K562 (cell line): ENCODE data around the gene ZNF687. TPM values are rescaled to one million over a fixed set of nuclear protein-coding genes. Genes with fewer than 3 reads are reported as not detected.

Source experiments
- ATAC-seq: fragments of 200-7000 bp; cut with Tn5 transposase; 3 replicates; pipeline ENCODE4 v1.9.1; 2020; ENCODE audit warnings: moderate library complexity
- BruUV-seq: library from RNA; stranded (reverse); fragments of 400-500 nt; replicated peaks from 2 replicates; lab custom pipeline; 2021; lab: Mats Ljungman, UMichigan
- CTCF ChIA-PET: fragments of 300-600 bp; formaldehyde crosslinking; extraction: SDS; loops from one replicate; lab custom pipeline; 2021; ENCODE audit warnings: low intra/inter-chr PET ratio; lab: Yijun Ruan, JAX
- POLR2A ChIA-PET: fragments of 300-600, 350-650 bp; sonication (Branson Sonifier 250); formaldehyde crosslinking; extraction: SDS; loops from one replicate; lab custom pipeline; 2021; ENCODE audit warnings: antibody characterized with exemption, inconsistent platforms; lab: Yijun Ruan, JAX
- DNase-seq, 4 experiments: peaks; one replicate each; pipeline versions ENCODE4 v3.0.0 to v3.0.0-alpha.2; 2011 to 2018; ENCODE audit warnings: low spot score in 3 of 4, mixed read lengths in 3 of 4; ENCODE audit errors: extremely low read depth in 1 of 4
- FAIRE-seq: peaks from 2 replicates; lab custom pipeline; 2011; peaks lifted over from hg19 to GRCh38; lab: Jason Lieb, UNC
- H2AFZ ChIP-seq: 2 replicates; pipeline ENCODE4 v1.6.0; 2011; ENCODE audit warnings: low read depth, low read length, control low read depth, inconsistent platforms
- H3K27ac ChIP-seq: fragments of 200-600 bp; 3 replicates; pipeline ENCODE4 v1.8.0; 2011; ENCODE audit warnings: low read depth, mild to moderate bottlenecking, control low read depth, inconsistent platforms, low read length, moderate library complexity, mixed read lengths; ENCODE audit errors: extremely low read depth
- H3K27me3 ChIP-seq, 2 experiments: fragments of 300-600 bp in 1 of 2; 2 replicates in 1 of 2; 3 replicates in 1 of 2; pipeline versions ENCODE4 v1.6.0 to v1.8.0; 2011; ENCODE audit warnings: inconsistent platforms in 2 of 2, low read length in 2 of 2, mild to moderate bottlenecking in 1 of 2, mixed read lengths in 1 of 2, moderate library complexity in 1 of 2; ENCODE audit not compliant: control insufficient read depth in 2 of 2, insufficient read depth in 2 of 2
- H3K36me3 ChIP-seq: fragments of 300-600 bp; 3 replicates; pipeline ENCODE4 v1.8.0; 2011; ENCODE audit warnings: mild to moderate bottlenecking, low read length, inconsistent platforms; ENCODE audit not compliant: control insufficient read depth, insufficient read depth
- H3K4me1 ChIP-seq, 2 experiments: fragments of 200-600 bp in 1 of 2; replicated peaks in 1 of 2; 2 replicates in 1 of 2; 3 replicates in 1 of 2; pipeline versions ENCODE4 v1.5.1 to v1.8.0; 2011; ENCODE audit warnings: inconsistent platforms in 2 of 2, low read length in 2 of 2, mild to moderate bottlenecking in 1 of 2, mixed read lengths in 1 of 2, moderate library complexity in 1 of 2; ENCODE audit not compliant: control insufficient read depth in 2 of 2, insufficient read depth in 2 of 2
- H3K4me2 ChIP-seq: 2 replicates; pipeline ENCODE4 v1.6.1; 2011; ENCODE audit warnings: low read length, control low read depth, inconsistent platforms, mixed read lengths; ENCODE audit not compliant: insufficient read depth
- H3K4me3 ChIP-seq: fragments of 200-600 bp; sonication (generic), shearing (Covaris generic); 2 replicates; pipeline ENCODE4 v1.5.1; 2016; ENCODE audit warnings: control low read depth, inconsistent platforms
- H3K79me2 ChIP-seq: fragments of 200-600 bp; 3 replicates; pipeline ENCODE4 v1.8.0; 2011; ENCODE audit warnings: low read length, inconsistent platforms; ENCODE audit not compliant: control insufficient read depth, insufficient read depth
- H3K9ac ChIP-seq, 2 experiments: 2 replicates each; pipeline versions ENCODE4 v1.6.0 to v1.6.1; 2011; ENCODE audit warnings: low read depth in 2 of 2, low read length in 2 of 2, control low read depth in 1 of 2, inconsistent platforms in 1 of 2, mild to moderate bottlenecking in 1 of 2, mixed read lengths in 1 of 2; ENCODE audit not compliant: insufficient read depth in 1 of 2
- H3K9me1 ChIP-seq: one replicate; pipeline ENCODE4 v1.6.0; 2011; ENCODE audit warnings: inconsistent platforms, mild to moderate bottlenecking, low read length, moderate library complexity; ENCODE audit not compliant: control insufficient read depth, insufficient read depth
- H3K9me3 ChIP-seq: replicated peaks from 2 replicates; pipeline ENCODE4 v1.5.1; 2011; ENCODE audit warnings: low read depth, low read length, inconsistent platforms; ENCODE audit not compliant: control insufficient read depth, insufficient read depth
- H4K20me1 ChIP-seq: replicated peaks from 2 replicates; pipeline ENCODE4 v1.6.1; 2011; ENCODE audit warnings: low read length, inconsistent platforms, mixed read lengths; ENCODE audit not compliant: control insufficient read depth, insufficient read depth
- BCOR ChIP-seq: fragments of 450-650 bp; IDR thresholded peaks from 2 replicates; pipeline ENCODE4 v1.6.1; 2016
- DDX20 ChIP-seq: fragments of 450-650 bp; IDR thresholded peaks from 2 replicates; pipeline ENCODE4 v1.6.1; 2016; ENCODE audit warnings: missing genetic modification characterization, low read depth, mild to moderate bottlenecking, missing compliant biosample characterization, moderate library complexity
- ELF2 ChIP-seq: fragments of 250-450 bp; sonication (Bioruptor Pico); IDR thresholded peaks from 2 replicates; pipeline ENCODE4 v1.5.0; 2021; ENCODE audit warnings: mild to moderate bottlenecking
- FOSL1 ChIP-seq: fragments of 200-800 bp; sonication (Bioruptor generic); conservative IDR thresholded peaks from 2 replicates; pipeline ENCODE4 v1.6.1; 2016; ENCODE audit warnings: missing genetic modification characterization, missing compliant biosample characterization
- HDAC1 ChIP-seq, 2 experiments: fragments of 450-650 bp; IDR thresholded peaks; 2 replicates each; pipeline ENCODE4 v1.6.1; 2016 to 2017; ENCODE audit warnings: inconsistent platforms in 1 of 2, mild to moderate bottlenecking in 1 of 2, moderate library complexity in 1 of 2
- IFI16 ChIP-seq: fragments of 250-450 bp; sonication (Bioruptor Pico); IDR thresholded peaks from 2 replicates; pipeline ENCODE4 v2.1.2; 2022; ENCODE audit warnings: mild to moderate bottlenecking, inconsistent platforms
- MTA2 ChIP-seq: fragments of 450-650 bp; IDR thresholded peaks from 2 replicates; pipeline ENCODE4 v1.6.1; 2016; ENCODE audit warnings: low read depth
- NFATC3 ChIP-seq: fragments of 450-650 bp; IDR thresholded peaks from 2 replicates; pipeline ENCODE4 v1.6.1; 2017; ENCODE audit warnings: mild to moderate bottlenecking
- POLR2A ChIP-seq: fragments of 450-650 bp; conservative IDR thresholded peaks from 2 replicates; pipeline ENCODE4 v1.6.1; 2016
- TARDBP ChIP-seq: fragments of 450-650 bp; IDR thresholded peaks from 2 replicates; pipeline ENCODE4 v1.6.1; 2016
- ZNF23 ChIP-seq: fragments of 250-450 bp; sonication (Bioruptor Pico); IDR thresholded peaks from 2 replicates; pipeline ENCODE4 v1.4.0; 2020; ENCODE audit warnings: mild to moderate bottlenecking
- ZNF431 ChIP-seq: sonication (generic); formaldehyde crosslinking; IDR thresholded peaks from 2 replicates; pipeline ENCODE4 v1.8.0; 2022; ENCODE audit warnings: mild to moderate bottlenecking, missing genetic modification reagents
- ZNF584 ChIP-seq: fragments of 200-800 bp; sonication (Bioruptor generic); IDR thresholded peaks from 2 replicates; pipeline ENCODE4 v1.6.1; 2016; ENCODE audit warnings: low read depth, mild to moderate bottlenecking, missing genetic modification characterization, missing compliant biosample characterization
- WGBS: fragments of 100-300 bp; shearing (Covaris generic); methylation state at CpG from one replicate; pipeline ENCODE4 v1.1.6; 2016; ENCODE audit warnings: low coverage, mixed read lengths; ENCODE audit not compliant: insufficient coverage; ENCODE audit errors: missing lambda C conversion rate; 5-methylcytosine and 5-hydroxymethylcytosine counted together
- in situ Hi-C: fragments of 300-500 bp; cut with MboI; formaldehyde crosslinking; loops from 4 replicates; pipeline ENCODE4 v1.15.0; 2018; ENCODE audit warnings: inconsistent platforms, mixed read lengths
- intact Hi-C: fragments of 100-400 bp; cut with micrococcal nuclease; formaldehyde crosslinking; loops from 2 replicates; pipeline ENCODE4 v1.14.2; 2022
- polyA plus RNA-seq, 8 experiments: library from polyadenylated mRNA; depleted of rRNA in 4 of 8; stranded (reverse) in 5 of 8; unstranded in 3 of 8; fragments of >200 nt; fragmentation: Nextera tagmentation in 2 of 8; fragmentation: Illumina TruSeq in 1 of 8; extraction: Ambion mirVana in 2 of 8; extraction: Trizol in 1 of 8; gene quantifications; 2 replicates each; pipeline versions ENCODE4 v1.2.1 to v1.2.3, GENCODE V29; 2011 to 2014; ENCODE audit warnings: inconsistent platforms in 1 of 8, missing spikeins in 1 of 8
- total RNA-seq, 7 experiments: library from RNA; depleted of rRNA in 6 of 7; stranded (reverse); fragments of >200 nt in 6 of 7; fragmentation: Illumina TruSeq in 2 of 7; extraction: Trizol in 2 of 7; gene quantifications; 2 replicates each; pipeline versions ENCODE4 v1.2.1 to v1.2.3, GENCODE V29; 2011 to 2021; ENCODE audit warnings: low replicate concordance in 1 of 7
- TF ChIP-seq, protein P1 (sequence below): fragments of 450-650 bp; IDR thresholded peaks from 2 replicates; pipeline ENCODE4 v1.6.1; 2018; ENCODE audit warnings: mild to moderate bottlenecking, low read depth; ENCODE audit not compliant: partially characterized antibody
- TF ChIP-seq, protein P2 (sequence below): fragments of 200-800 bp; sonication (Bioruptor generic); IDR thresholded peaks from 2 replicates; pipeline ENCODE4 v1.6.1; 2016; ENCODE audit warnings: missing genetic modification characterization, missing compliant biosample characterization

ZNF687 gene
- total and polyA plus RNA-seq, 9 of the 15 experiments (the other 6 are each of a cell fraction or from before 2014, with no cell fraction given): 0.13 to 26.4 (median 10.6) TPM

DNA sequence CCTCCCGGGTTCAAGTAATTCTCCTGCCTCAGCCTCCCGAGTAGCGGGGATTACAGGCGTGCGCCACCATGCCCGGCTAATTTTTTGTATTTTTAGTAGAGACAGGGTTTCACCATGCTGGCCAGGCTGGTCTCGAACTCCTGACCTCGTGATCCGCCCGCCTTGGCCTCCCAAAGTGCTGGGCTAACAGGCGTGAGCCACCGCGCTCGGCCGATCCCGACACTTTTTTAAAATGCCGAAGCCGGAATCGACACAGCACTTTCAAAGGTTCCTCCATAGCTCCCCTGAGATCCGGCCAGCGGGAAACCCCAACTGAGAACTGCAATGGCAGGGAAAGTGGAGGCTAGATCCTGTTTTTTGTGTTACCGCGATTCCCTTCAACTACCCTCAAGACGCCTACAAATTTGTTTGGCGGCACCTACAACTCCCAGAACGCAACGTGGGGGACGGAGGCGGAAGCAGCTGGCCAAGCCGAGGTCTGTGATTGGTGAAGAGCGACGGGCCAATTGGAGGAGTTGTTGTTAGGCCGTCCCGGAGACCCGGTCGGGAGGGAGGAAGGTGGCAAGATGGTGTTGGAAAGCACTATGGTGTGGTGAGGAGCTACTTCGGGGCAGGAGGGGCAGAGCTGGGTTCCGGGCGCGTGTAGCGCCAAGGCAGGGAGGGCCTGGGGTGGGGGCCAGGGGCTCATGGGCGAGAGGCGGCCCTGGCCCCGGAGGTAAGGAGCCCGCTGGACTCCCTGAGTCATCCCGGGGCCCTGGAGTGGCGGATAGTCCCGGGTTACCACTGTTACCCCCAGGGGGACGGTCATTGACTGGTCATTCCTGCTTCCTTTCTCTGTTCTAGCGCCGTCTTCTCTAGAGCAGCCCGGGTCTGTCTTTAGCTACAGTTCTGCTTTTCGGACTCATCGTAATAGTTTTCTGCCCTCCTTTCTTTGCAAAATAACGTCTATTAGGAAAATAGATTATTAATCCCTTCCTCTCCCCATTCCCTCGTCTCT is 27.6 kb upstream of the ZNF687 start, which contains the start of gene PSMD4:
Gene PSMD4 (plus strand): TSS at position 518 of the 997 bp plus-strand sequence. CDS start 49 bp downstream, at position 567.
- Histone ChIP-seq H3K9me1 (no peaks in the 10 kb centered on the region), H3K9me3 (no peaks in the 10 kb centered on the region), H3K36me3 (peaks cover 13% of the 10 kb centered on the region; the same call in 1 of the 3 replicates), H3K27ac (peak within 1 kb of the TSS; percentile 83), H3K4me2 (peak within 1 kb of the TSS; percentile 84), H4K20me1 (no peaks in the 10 kb centered on the region), H3K79me2 (peaks cover 51% of the 10 kb centered on the region), H3K9ac (peak within 1 kb of the TSS; percentile 90 to 92), H3K4me1 (peaks cover 0 to 4% of the 10 kb centered on the region in 2 experiments; a peak in 2 of 5 replicates), H2AFZ (peak within 1 kb of the TSS; percentile 98), H3K27me3 (no peaks in the 10 kb centered on the region), H3K4me3 (peak within 1 kb of the TSS; percentile 58)
- TSS peak; percentile 83 for BruUV-seq
- FAIRE-seq (peak; percentile 99), DNase-seq (peak; percentile 98 to 100 (median 99)), ATAC-seq (peak; percentile 97)
- in situ Hi-C loops: no loop called here
- POLR2A ChIA-PET: interaction anchor here (0.5 to 1.8 kb wide), 16 partner anchors 10 to 342 kb away, joined by 3 to 11 read pairs (median 4); partner anchors contain the start of genes C1orf56, SELENBP1, VPS72 and ZNF687
- CTCF ChIA-PET: interaction anchor here (0.8 kb wide), 1 partner anchor 58 kb away, joined by 3 read pairs; no protein-coding TSS in a partner anchor
- intact Hi-C loops: loop anchor here (2.0 kb wide), 1 partner anchor 26 kb away; no protein-coding TSS in a partner anchor
- WGBS: 29% methylated on average over 55 of the region's 56 CpGs
- peak; percentile 41 for TF ChIP-seq FOSL1 (tag)
- TF ChIP-seq HDAC1 (IDR thresholded peaks at IDR 0.05): peak in 1 of 2 experiments; percentile 67; a peak in 1 of 4 replicates
- TF ChIP-seq, protein P1, sequence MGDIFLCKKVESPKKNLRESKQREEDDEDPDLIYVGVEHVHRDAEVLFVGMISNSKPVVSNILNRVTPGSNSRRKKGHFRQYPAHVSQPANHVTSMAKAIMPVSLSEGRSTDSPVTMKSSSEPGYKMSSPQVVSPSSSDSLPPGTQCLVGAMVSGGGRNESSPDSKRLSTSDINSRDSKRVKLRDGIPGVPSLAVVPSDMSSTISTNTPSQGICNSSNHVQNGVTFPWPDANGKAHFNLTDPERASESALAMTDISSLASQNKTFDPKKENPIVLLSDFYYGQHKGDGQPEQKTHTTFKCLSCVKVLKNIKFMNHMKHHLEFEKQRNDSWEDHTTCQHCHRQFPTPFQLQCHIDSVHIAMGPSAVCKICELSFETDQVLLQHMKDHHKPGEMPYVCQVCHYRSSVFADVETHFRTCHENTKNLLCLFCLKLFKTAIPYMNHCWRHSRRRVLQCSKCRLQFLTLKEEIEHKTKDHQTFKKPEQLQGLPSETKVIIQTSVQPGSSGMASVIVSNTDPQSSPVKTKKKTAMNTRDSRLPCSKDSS: no peak
- TF ChIP-seq DDX20 (tag): no peak
- peak; percentile 98 for TF ChIP-seq POLR2A
- no peak for TF ChIP-seq NFATC3
- TF ChIP-seq ELF2 (CRISPR knock-in tag): 0 out of 2 replicates have a peak, but pooled peaks have one; percentile 41
- TF ChIP-seq, protein P2, sequence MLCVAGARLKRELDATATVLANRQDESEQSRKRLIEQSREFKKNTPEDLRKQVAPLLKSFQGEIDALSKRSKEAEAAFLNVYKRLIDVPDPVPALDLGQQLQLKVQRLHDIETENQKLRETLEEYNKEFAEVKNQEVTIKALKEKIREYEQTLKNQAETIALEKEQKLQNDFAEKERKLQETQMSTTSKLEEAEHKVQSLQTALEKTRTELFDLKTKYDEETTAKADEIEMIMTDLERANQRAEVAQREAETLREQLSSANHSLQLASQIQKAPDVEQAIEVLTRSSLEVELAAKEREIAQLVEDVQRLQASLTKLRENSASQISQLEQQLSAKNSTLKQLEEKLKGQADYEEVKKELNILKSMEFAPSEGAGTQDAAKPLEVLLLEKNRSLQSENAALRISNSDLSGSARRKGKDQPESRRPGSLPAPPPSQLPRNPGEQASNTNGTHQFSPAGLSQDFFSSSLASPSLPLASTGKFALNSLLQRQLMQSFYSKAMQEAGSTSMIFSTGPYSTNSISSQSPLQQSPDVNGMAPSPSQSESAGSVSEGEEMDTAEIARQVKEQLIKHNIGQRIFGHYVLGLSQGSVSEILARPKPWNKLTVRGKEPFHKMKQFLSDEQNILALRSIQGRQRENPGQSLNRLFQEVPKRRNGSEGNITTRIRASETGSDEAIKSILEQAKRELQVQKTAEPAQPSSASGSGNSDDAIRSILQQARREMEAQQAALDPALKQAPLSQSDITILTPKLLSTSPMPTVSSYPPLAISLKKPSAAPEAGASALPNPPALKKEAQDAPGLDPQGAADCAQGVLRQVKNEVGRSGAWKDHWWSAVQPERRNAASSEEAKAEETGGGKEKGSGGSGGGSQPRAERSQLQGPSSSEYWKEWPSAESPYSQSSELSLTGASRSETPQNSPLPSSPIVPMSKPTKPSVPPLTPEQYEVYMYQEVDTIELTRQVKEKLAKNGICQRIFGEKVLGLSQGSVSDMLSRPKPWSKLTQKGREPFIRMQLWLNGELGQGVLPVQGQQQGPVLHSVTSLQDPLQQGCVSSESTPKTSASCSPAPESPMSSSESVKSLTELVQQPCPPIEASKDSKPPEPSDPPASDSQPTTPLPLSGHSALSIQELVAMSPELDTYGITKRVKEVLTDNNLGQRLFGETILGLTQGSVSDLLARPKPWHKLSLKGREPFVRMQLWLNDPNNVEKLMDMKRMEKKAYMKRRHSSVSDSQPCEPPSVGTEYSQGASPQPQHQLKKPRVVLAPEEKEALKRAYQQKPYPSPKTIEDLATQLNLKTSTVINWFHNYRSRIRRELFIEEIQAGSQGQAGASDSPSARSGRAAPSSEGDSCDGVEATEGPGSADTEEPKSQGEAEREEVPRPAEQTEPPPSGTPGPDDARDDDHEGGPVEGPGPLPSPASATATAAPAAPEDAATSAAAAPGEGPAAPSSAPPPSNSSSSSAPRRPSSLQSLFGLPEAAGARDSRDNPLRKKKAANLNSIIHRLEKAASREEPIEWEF (CRISPR knock-in tag): no peak
- TF ChIP-seq TARDBP: no peak
- TF ChIP-seq ZNF431 (CRISPR knock-in tag): no peak
- TF ChIP-seq BCOR: peak; percentile 85
- no peak for TF ChIP-seq ZNF584 (CRISPR knock-in tag)
- no peak for TF ChIP-seq ZNF23 (CRISPR knock-in tag)
- TF ChIP-seq IFI16 (CRISPR knock-in tag): no peak
- no peak for TF ChIP-seq MTA2
